Prostate gland (tissue), 2 donors: ENCODE data around the gene ULK1. TPM values are rescaled to one million over a fixed set of nuclear protein-coding genes. Genes with fewer than 3 reads are reported as not detected.
"Not testable (repeated sequence)": the region's sequence is repeated elsewhere in the genome, so short reads cannot be mapped to it uniquely, and the experiment has no call there.

Source experiments
- DNase-seq: peaks from one replicate; pipeline ENCODE4 v3.0.0-alpha.2; 2019; ENCODE audit warnings: low spot score
- H3K27ac ChIP-seq, 2 donors: fragments of 200-600 bp; sonication (generic); 2 replicates each; pipeline ENCODE4 v1.5.1; 2017 to 2019
- H3K27me3 ChIP-seq: fragments of 200-600 bp; sonication (generic); replicated peaks from 2 replicates; pipeline ENCODE4 v1.5.1; 2019; ENCODE audit not compliant: insufficient read depth
- H3K36me3 ChIP-seq, 2 donors: fragments of 200-600 bp; sonication (generic); 1 replicate in 1 of 2; 2 replicates in 1 of 2; pipeline versions ENCODE4 v1.5.1 to v1.8.1; 2017 to 2019
- H3K4me1 ChIP-seq: fragments of 200-600 bp; sonication (generic); replicated peaks from 2 replicates; pipeline ENCODE4 v1.5.1; 2019
- H3K4me3 ChIP-seq, 2 donors: fragments of 200-600 bp; sonication (generic); 2 replicates each; pipeline ENCODE4 v1.5.1; 2017 to 2019
- H3K9me3 ChIP-seq: fragments of 200-600 bp; sonication (generic); 2 replicates; pipeline ENCODE4 v1.5.1; 2017
- CTCF ChIP-seq, 4 experiments: fragments of 200-600 bp in 2 of 4; fragments of 450-650 bp in 2 of 4; sonication (generic) in 2 of 4; IDR thresholded peaks; 1 replicate in 3 of 4; 2 replicates in 1 of 4; pipeline ENCODE4 v1.5.1; 2016 to 2019; ENCODE audit warnings: antibody characterized with exemption in 4 of 4, mild to moderate bottlenecking in 2 of 4, moderate library complexity in 2 of 4
- POLR2A ChIP-seq: fragments of 450-650 bp; IDR thresholded peaks from one replicate; pipeline ENCODE4 v1.6.1; 2016; ENCODE audit warnings: antibody characterized with exemption, mild to moderate bottlenecking
- POLR2AphosphoS5 ChIP-seq: sonication (generic); formaldehyde crosslinking; IDR thresholded peaks from one replicate; pipeline ENCODE4 v1.6.1; 2017; ENCODE audit warnings: antibody characterized with exemption
- WGBS: methylation state at CpG from one replicate; pipeline ENCODE4 v1.1.5; 2018; 5-methylcytosine and 5-hydroxymethylcytosine counted together
- intact Hi-C: fragments of 100-400 bp; cut with DNase I; formaldehyde crosslinking; loops from one replicate; pipeline ENCODE4 v1.14.2; 2022
- total RNA-seq, 2 donors: library from RNA; depleted of rRNA; stranded (reverse); fragments of >200 nt; gene quantifications; one replicate each; pipeline ENCODE4 v1.1.0, GENCODE V29; 2016

Gene ULK1
- total RNA-seq, 2 donors from 2014 or later, result 26.2 to 62.5 TPM

GRCh38 chr12:131882804-131883520 is 11.5 kb upstream of the ULK1 start:
- intact Hi-C loops, result no loop called here
- no peaks in the 10 kb centered on the region for H3K27me3 ChIP-seq
- WGBS, result 82% methylated on average over 16 of the region's 16 CpGs

GRCh38 chr12:131883521-131883900 is 10.9 kb upstream of the ULK1 start:
- 73% methylated on average over 4 of the region's 4 CpGs for WGBS
- intact Hi-C loops, result no loop called here
- TF ChIP-seq POLR2AphosphoS5 (no peak), POLR2A (no peak), CTCF (IDR thresholded peaks at IDR 0.05) (no peak)

More at GRCh38 chr12:131882804-131883520, 11.5 kb upstream of the ULK1 start:
- TF ChIP-seq POLR2AphosphoS5, result no peak
- no peak for TF ChIP-seq CTCF (IDR thresholded peaks at IDR 0.05)
- Histone ChIP-seq H3K36me3 (no peaks in the 10 kb centered on the region), H3K4me3 (no peak overlapping the region), H3K9me3 (no peaks in the 10 kb centered on the region), H3K4me1 (no peaks in the 10 kb centered on the region), H3K27ac (no peak overlapping the region)
- no peak for DNase-seq

GRCh38 chr12:131885076-131885475 is 9.3 kb upstream of the ULK1 start:
- H3K36me3 ChIP-seq, H3K27ac ChIP-seq, H3K9me3 ChIP-seq, DNase-seq, H3K27me3 ChIP-seq, H3K4me3 ChIP-seq, H3K4me1 ChIP-seq, intact Hi-C loops: not testable (repeated sequence)
- WGBS, result 87% methylated on average over 8 of the region's 8 CpGs

More at GRCh38 chr12:131883521-131883900, 10.9 kb upstream of the ULK1 start:
- Histone ChIP-seq H3K27ac (no peak overlapping the region), H3K36me3 (no peaks in the 10 kb centered on the region), H3K4me1 (no peaks in the 10 kb centered on the region), H3K4me3 (no peak overlapping the region), H3K27me3 (no peaks in the 10 kb centered on the region), H3K9me3 (no peaks in the 10 kb centered on the region)
- DNase-seq, result no peak

- no peak for DNase-seq
- intact Hi-C loops, result no loop called here
- 93% methylated on average over 7 of the region's 7 CpGs for WGBS
- Histone ChIP-seq H3K4me1 (no peaks in the 10 kb centered on the region), H3K27ac (no peak overlapping the region), H3K4me3 (no peak overlapping the region), H3K36me3 (no peaks in the 10 kb centered on the region), H3K9me3 (no peaks in the 10 kb centered on the region), H3K27me3 (no peaks in the 10 kb centered on the region)
- no peak for TF ChIP-seq POLR2AphosphoS5
- no peak for TF ChIP-seq CTCF (IDR thresholded peaks at IDR 0.05)
- no peak for TF ChIP-seq POLR2A
These were observed 8.8 kb upstream of the ULK1 start for GRCh38 chr12:131885543-131886057.

GRCh38 chr12:131891722-131892121 is 2.7 kb upstream of the ULK1 start:
- DNase-seq, H3K27ac ChIP-seq, H3K4me3 ChIP-seq, H3K36me3 ChIP-seq, H3K27me3 ChIP-seq, intact Hi-C loops, H3K9me3 ChIP-seq, H3K4me1 ChIP-seq: not testable (repeated sequence)
- WGBS, result 82% methylated on average over 8 of the region's 8 CpGs
